ENCODE results near the gene ACACA.

The ACACA gene

DNA sequence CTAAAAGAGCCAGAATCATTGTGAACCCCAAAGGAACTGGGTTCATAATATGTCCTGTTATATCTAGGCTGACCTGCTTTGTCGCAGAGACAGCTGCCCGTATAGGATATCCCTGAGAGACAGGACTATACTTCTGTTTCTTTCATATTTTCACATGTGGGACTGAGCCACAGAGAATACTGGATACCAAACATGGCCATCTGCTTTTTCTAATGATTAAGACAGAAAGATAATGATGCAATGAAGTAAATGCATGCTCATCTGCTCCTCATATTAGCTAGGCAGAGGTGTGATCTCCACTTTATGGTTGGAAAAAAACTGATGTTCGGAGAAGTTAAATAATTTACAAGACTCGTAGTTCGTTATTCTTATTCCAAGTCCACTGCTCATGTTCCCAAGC lies 297.5 kb downstream of the ACACA start:
- no peak for DNase-seq (ENCODE audit: low spot score)
- TF ChIP-seq, protein P1, sequence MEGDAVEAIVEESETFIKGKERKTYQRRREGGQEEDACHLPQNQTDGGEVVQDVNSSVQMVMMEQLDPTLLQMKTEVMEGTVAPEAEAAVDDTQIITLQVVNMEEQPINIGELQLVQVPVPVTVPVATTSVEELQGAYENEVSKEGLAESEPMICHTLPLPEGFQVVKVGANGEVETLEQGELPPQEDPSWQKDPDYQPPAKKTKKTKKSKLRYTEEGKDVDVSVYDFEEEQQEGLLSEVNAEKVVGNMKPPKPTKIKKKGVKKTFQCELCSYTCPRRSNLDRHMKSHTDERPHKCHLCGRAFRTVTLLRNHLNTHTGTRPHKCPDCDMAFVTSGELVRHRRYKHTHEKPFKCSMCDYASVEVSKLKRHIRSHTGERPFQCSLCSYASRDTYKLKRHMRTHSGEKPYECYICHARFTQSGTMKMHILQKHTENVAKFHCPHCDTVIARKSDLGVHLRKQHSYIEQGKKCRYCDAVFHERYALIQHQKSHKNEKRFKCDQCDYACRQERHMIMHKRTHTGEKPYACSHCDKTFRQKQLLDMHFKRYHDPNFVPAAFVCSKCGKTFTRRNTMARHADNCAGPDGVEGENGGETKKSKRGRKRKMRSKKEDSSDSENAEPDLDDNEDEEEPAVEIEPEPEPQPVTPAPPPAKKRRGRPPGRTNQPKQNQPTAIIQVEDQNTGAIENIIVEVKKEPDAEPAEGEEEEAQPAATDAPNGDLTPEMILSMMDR (IDR thresholded peaks at IDR 0.05; ENCODE audit: extremely low read depth, missing control alignments) = no peak

DNA sequence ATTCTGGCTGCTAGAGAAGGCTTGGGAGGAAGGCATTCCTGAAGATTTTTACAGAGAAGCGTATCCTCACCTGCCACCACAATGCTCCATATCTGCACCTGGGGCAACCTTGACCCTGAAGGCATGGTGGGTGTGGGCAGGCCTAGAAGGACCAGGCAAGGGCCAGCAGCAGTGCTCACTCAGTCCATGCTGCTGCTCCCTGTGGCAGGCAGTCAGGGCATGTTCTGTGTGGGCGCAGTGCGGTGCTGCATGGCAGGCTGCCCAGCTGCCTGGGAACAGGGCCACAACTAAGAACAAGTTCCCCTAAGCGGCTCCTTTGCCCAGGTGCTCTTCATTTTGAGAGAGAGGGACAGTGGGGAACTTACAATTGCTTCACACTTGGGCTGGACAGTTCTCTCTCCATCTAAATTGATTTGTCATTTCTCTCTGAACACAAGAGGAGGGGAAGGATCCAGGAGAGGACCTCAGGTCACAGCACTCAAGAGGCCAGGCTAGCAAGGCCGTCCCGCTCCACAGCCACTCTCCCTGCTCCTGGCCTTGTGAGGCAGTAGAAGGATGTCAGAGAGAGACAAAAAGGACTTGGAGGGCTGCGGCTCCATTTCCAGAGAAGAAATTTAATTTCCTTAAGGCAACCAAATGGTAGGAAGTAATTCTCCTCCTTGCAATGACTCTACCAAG lies 299.1 kb downstream of the ACACA start:
- no peak for DNase-seq (ENCODE audit: low spot score)
- TF ChIP-seq, protein P1 (IDR thresholded peaks at IDR 0.05; ENCODE audit: extremely low read depth, missing control alignments) = no peak

DNA sequence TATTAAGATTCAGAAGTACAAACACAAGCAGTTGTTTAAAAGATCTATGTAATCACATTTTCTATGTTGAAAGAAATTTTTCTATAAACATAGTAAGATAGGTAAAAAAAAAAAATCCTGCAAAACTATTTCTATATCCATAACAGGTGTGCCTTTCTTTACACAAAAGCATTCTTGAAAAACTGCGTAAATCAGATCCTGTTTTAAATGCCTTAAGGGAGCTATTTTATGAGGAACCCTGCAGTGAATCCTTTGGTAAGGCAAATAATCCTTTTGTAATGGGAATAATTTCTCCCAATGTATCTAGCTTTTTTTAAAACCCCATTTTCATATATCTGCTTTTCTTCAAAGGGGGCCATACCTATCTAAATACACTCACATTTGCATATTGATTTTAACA lies 300.6 kb downstream of the ACACA start:
- TF ChIP-seq, protein P1 (IDR thresholded peaks at IDR 0.05; ENCODE audit: extremely low read depth, missing control alignments) = no peak
- DNase-seq (ENCODE audit: low spot score) = no peak

DNA sequence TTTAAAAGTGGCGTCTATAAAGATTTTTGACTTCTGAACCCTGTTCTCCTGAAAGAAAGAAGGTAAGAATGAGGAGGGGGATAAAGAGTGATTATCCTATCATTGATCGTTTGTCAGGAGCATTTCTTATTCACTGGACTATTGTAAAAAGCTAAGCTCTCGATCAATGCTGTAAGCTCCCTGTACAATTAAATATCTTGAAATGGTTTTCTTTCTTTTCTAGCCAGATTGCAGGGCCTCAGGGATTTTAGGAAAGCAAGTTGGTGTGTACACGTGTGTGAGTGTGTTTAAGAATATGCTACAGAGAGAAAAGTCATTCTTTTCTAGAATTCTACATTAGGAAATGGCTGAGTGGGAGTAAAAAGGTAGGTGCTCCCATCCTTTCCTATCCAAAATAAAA lies 303.4 kb downstream of the ACACA start:
- DNase-seq (ENCODE audit: low spot score) = no peak
- TF ChIP-seq, protein P1 (IDR thresholded peaks at IDR 0.05; ENCODE audit: extremely low read depth, missing control alignments) = no peak

DNA sequence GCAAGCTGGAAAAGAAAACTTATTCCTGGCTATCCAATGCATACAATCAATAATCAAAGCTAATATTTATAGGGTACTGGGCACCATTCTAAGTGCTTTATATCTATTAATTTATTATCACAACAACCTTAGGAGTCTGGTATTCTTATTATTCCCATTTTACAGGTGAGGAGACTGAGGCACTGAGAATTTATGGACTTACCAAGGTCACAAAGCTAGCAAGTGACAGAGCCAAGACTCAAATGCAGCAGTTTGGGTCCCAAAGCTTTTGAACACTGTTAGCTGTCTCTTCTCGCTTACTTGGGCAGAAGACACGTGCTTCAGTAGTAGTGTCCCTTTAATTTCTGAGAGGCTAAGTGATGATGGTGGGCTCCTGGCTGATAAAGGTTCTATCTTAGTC lies 305.3 kb downstream of the ACACA start:
- TF ChIP-seq, protein P1 (IDR thresholded peaks at IDR 0.05; ENCODE audit: extremely low read depth, missing control alignments) = no peak
- no peak for DNase-seq (ENCODE audit: low spot score)

DNA sequence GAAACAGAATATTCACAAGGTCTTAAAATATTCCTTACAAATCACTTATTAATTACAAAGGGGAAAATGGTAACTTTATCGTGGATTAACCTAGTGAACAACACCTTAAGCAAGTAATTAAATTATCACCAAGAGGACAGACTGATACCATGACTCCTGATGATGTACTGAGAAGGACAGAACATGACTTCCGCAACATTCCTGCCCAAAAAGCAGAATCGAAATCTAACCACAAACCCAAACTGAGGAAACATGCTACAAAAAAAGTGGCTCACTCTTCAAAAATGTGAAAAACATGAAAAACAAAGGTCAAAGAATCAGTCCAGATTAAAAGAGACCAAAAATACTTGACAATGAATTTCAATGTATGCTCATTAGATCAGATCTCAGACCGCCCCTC lies 306.4 kb downstream of the ACACA start:
- DNase-seq (ENCODE audit: low spot score) = no peak
- TF ChIP-seq, protein P1 (IDR thresholded peaks at IDR 0.05; ENCODE audit: extremely low read depth, missing control alignments) = no peak

DNA sequence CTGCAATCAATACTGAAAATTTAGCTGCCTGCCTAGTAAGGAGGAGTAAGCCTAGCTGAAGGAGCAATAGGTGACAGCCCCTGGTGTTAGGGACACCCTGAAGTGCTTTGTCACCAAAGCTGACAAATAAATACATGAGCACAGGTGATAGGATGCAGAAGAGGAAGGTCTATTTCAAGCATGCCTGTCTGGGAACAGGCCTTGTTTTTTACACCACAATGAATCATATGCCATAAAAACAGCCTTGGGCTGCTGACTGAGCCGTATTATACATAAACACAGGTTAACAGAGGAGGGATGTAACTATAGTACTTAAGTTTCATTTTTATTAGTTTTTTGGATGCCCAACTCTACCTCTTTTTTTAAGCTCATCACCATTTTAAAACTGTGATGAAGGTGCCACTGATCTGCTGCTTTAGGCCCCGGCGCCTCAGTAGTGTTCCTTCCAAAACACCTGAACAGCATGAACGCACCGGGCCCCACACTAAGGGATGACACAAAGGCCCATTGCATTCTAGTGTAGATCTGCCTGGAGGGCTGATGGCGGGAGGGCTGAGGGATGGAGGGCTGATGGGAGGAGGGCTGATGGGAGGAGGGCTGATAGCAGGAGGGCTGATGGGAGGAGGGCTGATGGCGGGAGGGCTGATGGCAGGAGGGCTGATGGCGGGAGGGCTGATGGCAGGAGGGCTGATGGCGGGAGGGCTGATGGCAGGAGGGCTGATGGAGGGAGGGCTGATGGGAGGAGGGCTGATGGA lies 307.5 kb downstream of the ACACA start:
- TF ChIP-seq, protein P1 (IDR thresholded peaks at IDR 0.05; ENCODE audit: extremely low read depth, missing control alignments) = no peak
- no peak for DNase-seq (ENCODE audit: low spot score)

All from GM20000 (cell line).